Left cardiac atrium (tissue), 4 donors: ENCODE measurements around the gene OR56A3. TPM values are rescaled to one million over a fixed set of nuclear protein-coding genes. Genes with fewer than 3 reads are reported as not detected.

Source experiments
- ATAC-seq, 2 donors: fragments of 200-7000 bp; cut with Tn5 transposase; one replicate each; pipeline ENCODE4 v1.9.1; 2020; ENCODE audit warnings: mild to moderate bottlenecking in 2 of 2, moderate library complexity in 2 of 2
- DNase-seq: peaks from one replicate; pipeline ENCODE4 v3.0.0-alpha.2; 2020
- intact Hi-C, 2 donors: fragments of 100-400 bp; cut with DNase I; formaldehyde crosslinking; loops; one replicate each; pipeline versions ENCODE4 v1.14.1 to v1.15.1; 2022 to 2023
- total RNA-seq, 2 donors: library from RNA; stranded (reverse); fragmentation: NEBNext Ultra II Directional; extraction: Animal tissue kit (Norgen Biotek cat#: 25700); gene quantifications; one replicate each; pipeline ENCODE4 v1.2.1, GENCODE V29; 2021
- donor health status: DM: no; HTN: yes; CAD: no.
- donor health status: DM: no; HTN: yes; CAD: no; lungs with severe emphysema.
- donor health status: DM: yes; HTN: yes; CAD: no.
- donor health status: Dilated cardiomyopathy.

Gene OR56A3
- total RNA-seq, 2 donors from 2014 or later = not detected

DNA sequence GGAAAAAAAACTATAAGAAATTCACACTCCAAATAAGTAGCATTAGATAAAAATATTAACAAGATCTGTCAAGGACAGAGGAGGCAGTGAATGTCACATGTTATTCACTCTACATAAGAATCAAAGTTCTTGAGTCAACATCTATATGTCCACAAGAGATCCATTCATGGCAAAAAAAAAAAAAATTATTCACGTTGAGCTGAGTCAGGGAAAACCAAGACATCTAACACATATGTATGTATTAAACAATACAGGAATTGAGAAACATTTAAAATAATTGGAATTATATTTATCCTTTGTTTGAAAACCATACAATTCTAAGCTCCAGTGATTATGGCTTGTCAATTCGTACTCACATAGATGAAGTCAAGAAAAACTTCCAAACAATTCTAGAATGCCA, 24.9 kb downstream of the OR56A3 start:
- intact Hi-C loops = no loop called here
- ATAC-seq (no peak), DNase-seq (no peak)

DNA sequence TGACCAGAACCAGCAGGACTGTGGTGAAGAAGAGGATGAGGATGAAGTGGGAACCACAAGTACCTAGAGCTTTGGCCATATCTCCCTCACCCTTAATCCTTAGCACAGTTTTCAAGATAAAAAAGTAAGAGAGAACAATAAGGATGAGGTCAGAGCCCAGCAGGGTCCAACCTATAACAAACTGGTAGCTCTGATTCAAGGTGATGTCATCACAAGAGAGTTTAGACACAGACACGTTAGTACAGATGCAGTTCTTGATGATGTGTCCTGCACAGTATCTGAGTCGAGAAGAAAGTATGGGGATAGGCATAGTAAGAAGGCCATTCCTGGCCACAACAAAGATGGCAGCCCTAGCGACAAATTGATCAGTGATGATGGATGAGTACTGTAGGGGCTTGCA, 25.7 kb downstream of the OR56A3 start:
- ATAC-seq (no peak), DNase-seq (no peak)
- intact Hi-C loops = no loop called here

DNA sequence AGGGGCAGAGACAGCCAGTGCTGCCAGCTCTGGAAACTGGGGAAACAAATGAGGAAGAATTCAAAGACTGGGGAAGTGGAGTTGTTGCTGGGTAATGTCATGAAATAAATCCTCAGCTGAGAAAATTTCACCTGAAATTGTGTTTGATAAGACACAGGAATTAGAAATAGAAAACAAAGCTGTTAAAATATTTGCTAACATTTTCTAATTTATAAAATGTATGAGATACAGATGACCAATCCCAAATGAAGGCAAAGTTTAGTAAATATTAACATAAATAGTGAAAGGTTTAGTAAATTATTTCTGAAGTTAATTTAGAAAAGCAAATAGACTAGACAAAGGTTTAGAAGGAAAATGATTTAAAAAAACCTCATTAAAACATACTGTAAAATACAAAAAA, 26.3 kb downstream of the OR56A3 start, which contains the start of gene OR56A5:
TSS of gene OR56A5 (minus strand) at position 101 of the 400 bp plus-strand sequence. CDS start at position 101, 0 bp downstream.
- ATAC-seq (no peak), DNase-seq (no peak)
- intact Hi-C loops = no loop called here

DNA sequence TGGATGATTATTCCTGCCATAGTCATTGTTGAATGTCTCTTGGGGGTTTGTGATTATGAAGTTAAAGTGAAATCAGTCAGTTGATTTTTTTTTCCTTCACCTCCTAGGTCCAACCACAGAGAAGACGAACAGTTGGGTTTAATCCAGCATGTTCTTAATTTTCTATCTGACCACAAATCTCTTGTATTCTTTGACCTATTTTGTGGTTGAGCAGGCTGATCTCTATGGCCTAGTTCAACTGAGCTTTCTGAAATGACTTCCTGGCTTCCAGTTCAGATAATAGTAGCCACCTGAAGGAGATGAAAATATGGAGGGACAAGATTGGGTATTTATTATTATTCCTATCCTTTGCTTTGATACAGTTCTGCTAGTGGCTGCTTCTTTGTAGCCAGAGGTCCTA, 31.5 kb downstream of the OR56A3 start:
- DNase-seq (no peak), ATAC-seq (no peak)
- intact Hi-C loops = no loop called here

DNA sequence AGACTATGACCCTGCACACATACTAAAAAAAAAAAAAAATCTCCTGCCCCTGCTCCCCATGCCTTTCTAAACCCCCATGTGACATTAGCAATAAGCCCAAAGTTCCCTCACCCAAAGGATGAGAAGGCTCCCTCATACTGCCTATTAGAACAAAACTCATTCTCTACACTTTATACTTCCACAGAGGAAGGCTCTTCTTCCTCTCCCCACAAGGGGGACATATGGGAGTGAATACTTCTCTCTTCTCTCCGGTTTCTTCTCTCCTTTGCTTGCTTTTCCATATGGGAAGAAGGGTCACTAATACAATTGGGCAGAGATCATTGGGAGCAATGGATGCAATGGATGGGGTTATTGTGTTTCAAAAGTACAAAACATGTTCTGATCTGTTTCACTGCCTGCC, 41.4 kb downstream of the OR56A3 start:
- intact Hi-C loops = no loop called here
- ATAC-seq (no peak), DNase-seq (no peak)

DNA sequence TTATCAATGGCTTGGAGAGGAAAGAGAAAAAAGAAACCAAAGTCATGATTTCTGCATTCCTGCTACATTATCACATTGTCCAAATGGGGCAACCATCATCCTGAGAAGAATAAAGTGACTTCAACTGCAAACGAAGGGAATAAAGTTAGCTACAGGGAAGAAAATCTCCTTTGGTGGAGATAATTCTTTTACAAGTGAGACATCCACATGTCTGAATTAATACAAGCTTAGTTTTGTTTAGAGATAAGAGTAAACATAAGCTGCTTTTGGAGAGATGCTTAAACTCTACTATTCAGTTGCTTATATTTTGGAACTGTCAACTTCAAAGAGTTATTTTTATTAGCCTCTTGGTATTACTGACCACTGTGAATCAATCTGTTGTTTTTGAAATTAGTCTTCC, 44.8 kb downstream of the OR56A3 start, which contains the start of gene OR52L1:
TSS of gene OR52L1 (minus strand) at position 101 of the 400 bp plus-strand sequence. CDS start at position 46, 55 bp downstream.
- no peak for ATAC-seq
- no peak for DNase-seq
- intact Hi-C loops = no loop called here

DNA sequence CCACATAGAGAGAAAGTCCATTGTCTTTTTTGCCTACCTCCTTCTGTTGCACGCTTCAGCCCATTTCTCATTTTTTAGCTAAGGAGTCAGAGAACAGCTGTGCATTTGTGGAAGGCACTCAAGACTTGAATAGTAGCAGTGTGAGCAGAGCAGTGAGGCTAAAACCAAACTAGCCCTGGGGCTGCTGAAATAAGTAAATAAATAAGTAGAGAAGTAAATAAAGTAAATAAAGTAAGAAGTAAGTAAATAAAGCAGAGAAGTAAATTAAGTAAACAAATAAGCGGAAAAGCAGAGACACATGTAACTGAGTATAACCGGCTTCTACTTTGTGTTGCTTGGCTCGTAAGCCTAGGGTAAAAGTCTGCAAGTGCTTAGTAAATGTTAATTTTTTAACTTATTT, 47.2 kb downstream of the OR56A3 start:
- ATAC-seq (no peak), DNase-seq (no peak)
- intact Hi-C loops = no loop called here

DNA sequence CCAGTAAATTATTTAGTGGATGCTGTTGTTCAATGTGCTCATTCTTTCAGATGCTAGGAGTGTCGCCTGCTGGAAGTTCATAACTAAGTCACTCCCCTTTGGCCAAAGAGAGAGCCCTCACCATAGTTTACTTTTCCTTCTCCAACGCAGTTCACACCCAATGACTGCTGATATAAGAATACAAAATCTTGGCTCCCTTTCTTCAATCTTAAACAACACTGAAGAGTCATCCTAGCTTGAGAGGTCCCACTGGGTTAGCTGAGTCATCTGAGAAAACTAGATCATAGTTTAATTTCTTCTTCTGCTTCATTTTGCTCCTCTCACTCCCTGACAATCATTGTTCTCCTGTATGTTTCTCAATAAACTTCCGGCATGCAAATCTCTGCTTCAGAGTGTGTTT, 50.1 kb downstream of the OR56A3 start:
- intact Hi-C loops = no loop called here
- DNase-seq = no peak
- ATAC-seq = no peak

DNA sequence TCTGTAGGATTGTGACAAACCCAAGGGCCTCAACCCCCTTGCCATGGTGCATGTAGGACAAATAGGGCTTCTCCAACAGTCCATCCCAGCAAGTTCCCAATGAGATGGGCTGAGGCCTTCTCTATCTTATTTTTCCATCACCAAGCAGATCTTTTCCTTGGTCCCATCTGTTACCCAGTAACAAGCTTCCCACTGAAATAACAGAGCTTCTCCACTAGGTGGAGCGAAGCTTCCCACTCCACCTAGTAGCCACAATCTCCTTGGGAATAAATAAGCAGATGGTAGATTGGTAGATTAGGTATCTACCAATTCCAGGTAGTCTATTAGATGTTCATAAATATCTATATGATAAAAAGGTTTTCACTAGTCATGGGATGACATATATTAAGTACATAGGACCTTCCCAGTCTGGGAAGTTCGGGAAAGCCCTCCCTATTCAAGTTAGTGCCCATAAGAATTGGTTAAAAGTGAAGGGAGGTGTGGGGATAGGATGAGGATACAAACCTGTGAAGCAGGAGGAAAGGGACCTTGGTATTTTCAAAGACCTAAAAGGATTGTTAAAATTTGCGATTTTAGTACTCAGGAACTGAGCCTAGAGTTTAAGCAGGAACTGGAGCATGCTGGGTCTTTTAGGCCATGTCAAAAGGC, 50.7 kb downstream of the OR56A3 start:
- DNase-seq (no peak), ATAC-seq (no peak)
- intact Hi-C loops = no loop called here

DNA sequence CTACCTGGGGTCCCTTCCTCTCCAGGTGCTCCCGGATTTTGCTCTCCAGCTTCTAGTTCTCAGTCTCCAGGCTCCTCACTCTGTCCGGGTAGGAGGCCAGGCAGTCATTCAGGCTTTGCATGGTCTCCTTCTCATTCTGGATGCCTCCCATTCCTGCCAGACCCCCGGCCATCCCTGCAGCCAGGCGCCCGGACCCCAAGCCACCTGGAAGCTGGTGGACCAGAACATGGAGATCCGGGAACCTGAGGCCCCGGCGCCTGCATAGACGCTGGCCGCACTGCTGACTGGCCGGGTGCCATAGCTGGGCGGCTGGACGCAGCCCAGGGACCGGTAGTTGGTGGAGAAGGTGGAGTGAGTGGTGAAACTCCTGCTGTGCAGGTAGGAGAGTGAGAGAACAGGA, 52.7 kb downstream of the OR56A3 start:
- DNase-seq = no peak
- intact Hi-C loops = no loop called here
- ATAC-seq = no peak

Other genes starting within 250 kb of the OR56A3 start
- gene OR56B1, start 205.8 kb upstream of the OR56A3 start, total RNA-seq = not detected
- gene OR52N4, start 188.0 kb upstream of the OR56A3 start, total RNA-seq = not detected
- not detected for gene OR52N5, start 158.9 kb upstream of the OR56A3 start, total RNA-seq
- not detected for gene OR52N1, start 151.0 kb upstream of the OR56A3 start, total RNA-seq
- gene OR52N2, start 133.3 kb upstream of the OR56A3 start, total RNA-seq = not detected
- not detected for gene OR52E6, start 100.4 kb upstream of the OR56A3 start, total RNA-seq
- gene OR52E8, start 84.6 kb upstream of the OR56A3 start, total RNA-seq = not detected
- not detected for gene OR52E4, start 61.6 kb upstream of the OR56A3 start, total RNA-seq
- not detected for gene OR52E5, start 49.0 kb upstream of the OR56A3 start, total RNA-seq
- gene OR56A5, start 26.2 kb downstream of the OR56A3 start, total RNA-seq = not detected
- not detected for gene OR52L1, start 44.7 kb downstream of the OR56A3 start, total RNA-seq
- gene OR56A4, start 64.7 kb downstream of the OR56A3 start, total RNA-seq = not detected
- gene OR56A1, start 88.5 kb downstream of the OR56A3 start, total RNA-seq = not detected
- gene OR56B4, start 165.4 kb downstream of the OR56A3 start, total RNA-seq = not detected
- not detected for gene OR52B2, start 228.1 kb downstream of the OR56A3 start, total RNA-seq